ENCODE data around the gene SYNM. TPM values are rescaled to one million over a fixed set of nuclear protein-coding genes. Genes with fewer than 3 reads are reported as not detected.
"Not testable (repeated sequence)": the region's sequence is repeated elsewhere in the genome, so short reads cannot be mapped to it uniquely, and the experiment has no call there.

Gene SYNM
- total and polyA plus RNA-seq, 3 experiments from 2014 or later, result 0.56 to 2.4 (median 2.3) TPM

DNA sequence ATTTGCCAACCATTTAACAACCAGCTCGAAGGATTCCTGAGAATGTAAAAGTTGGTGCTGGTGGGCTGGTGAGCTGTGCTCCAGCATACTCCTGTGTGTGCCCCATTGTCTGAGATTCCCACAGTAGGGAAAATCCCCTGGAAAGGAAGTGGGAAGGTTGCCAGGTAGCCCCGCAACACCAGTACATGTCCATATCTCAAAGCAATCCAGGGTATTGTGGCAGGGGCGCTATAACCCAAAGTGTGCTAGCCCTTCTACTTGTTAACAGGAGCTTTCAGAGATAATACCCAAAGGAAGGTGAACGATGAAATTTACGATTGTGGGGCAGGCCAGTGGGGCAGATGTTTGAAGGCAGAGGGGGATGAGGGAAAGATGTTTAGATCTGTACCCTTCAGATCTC lies 42.7 kb upstream of the SYNM start:
- H3K9me3 ChIP-seq (ENCODE audit: low read length), result no peaks in the 10 kb centered on the region
- no peak for DNase-seq
- Mint-ChIP-seq H3K4me3 (no peak overlapping the region), H3K27ac (no peak overlapping the region), H3K27me3 (peaks cover 18 to 49% of the 10 kb centered on the region in 2 donors), H3K36me3 (no peaks in the 10 kb centered on the region), H3K9me3 (peaks cover 0 to 2% (median 0%) of the 10 kb centered on the region in 5 donors), H3K4me1 (peaks cover 4 to 15% (median 7%) of the 10 kb centered on the region in 3 donors)
- ChIA-PET POLR2A (no interaction called here), CTCF (interaction anchor here (0.7 to 1.2 kb wide), 2 partner anchors 12 to 14 kb away, joined by 3 to 4 read pairs; no protein-coding TSS in a partner anchor)
- H3K4me1 ChIP-seq (ENCODE audit: insufficient read depth, low read length), result no peaks in the 10 kb centered on the region
- no peak overlapping the region for H3K27ac ChIP-seq (ENCODE audit: low read depth, low read length)
- H3K36me3 ChIP-seq (ENCODE audit: insufficient read depth, low read length), result no peaks in the 10 kb centered on the region
- H3K4me3 ChIP-seq (ENCODE audit: low read length), result no peak overlapping the region
- H3K27me3 ChIP-seq (ENCODE audit: insufficient read depth, low read length, poor library complexity, severe bottlenecking), result peaks cover 6% of the 10 kb centered on the region

DNA sequence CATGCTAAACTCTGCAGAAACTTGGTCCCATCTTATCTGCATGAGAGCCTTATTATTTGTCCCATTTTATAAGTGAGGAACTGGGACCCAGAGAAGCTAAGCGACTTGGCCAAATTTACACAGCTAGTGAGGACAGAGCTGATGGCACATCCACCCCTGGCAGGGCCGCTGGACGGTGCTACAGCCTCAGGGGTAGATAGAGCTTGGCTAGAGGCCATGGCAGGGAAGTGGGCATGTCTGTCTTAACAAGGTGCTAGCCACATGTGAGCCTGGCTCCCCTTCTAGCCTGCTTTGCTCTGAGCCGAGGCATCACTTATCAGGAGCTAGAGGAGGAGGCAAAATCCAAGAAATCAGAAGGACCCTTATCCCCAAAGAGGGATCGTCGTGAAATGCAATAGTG lies 36.7 kb upstream of the SYNM start:
- no peaks in the 10 kb centered on the region for H3K9me3 Mint-ChIP-seq
- H3K4me1 ChIP-seq (ENCODE audit: insufficient read depth, low read length), result no peaks in the 10 kb centered on the region
- H3K9me3 ChIP-seq (ENCODE audit: low read length), result no peaks in the 10 kb centered on the region
- no peak overlapping the region for H3K27ac ChIP-seq (ENCODE audit: low read depth, low read length)
- H3K36me3 ChIP-seq (ENCODE audit: insufficient read depth, low read length), result no peaks in the 10 kb centered on the region
- no peak overlapping the region for H3K4me3 ChIP-seq (ENCODE audit: low read length)
- POLR2A ChIA-PET, result no interaction called here
- no peaks in the 10 kb centered on the region for H3K4me1 Mint-ChIP-seq
- H3K36me3 Mint-ChIP-seq, result no peaks in the 10 kb centered on the region
- no peaks in the 10 kb centered on the region for H3K27me3 ChIP-seq (ENCODE audit: insufficient read depth, low read length, poor library complexity, severe bottlenecking)
- H3K4me3 Mint-ChIP-seq, result no peak overlapping the region
- DNase-seq, result no peak
- H3K27ac Mint-ChIP-seq, result peak overlapping the region in 1 of 8 donors; percentile 21
- CTCF ChIA-PET, result interaction anchor here (1.5 kb wide), 3 partner anchors 8 to 12 kb away, joined by 3 to 8 read pairs (median 4); no protein-coding TSS in a partner anchor
- peaks cover 0 to 11% of the 10 kb centered on the region in 2 donors for H3K27me3 Mint-ChIP-seq

DNA sequence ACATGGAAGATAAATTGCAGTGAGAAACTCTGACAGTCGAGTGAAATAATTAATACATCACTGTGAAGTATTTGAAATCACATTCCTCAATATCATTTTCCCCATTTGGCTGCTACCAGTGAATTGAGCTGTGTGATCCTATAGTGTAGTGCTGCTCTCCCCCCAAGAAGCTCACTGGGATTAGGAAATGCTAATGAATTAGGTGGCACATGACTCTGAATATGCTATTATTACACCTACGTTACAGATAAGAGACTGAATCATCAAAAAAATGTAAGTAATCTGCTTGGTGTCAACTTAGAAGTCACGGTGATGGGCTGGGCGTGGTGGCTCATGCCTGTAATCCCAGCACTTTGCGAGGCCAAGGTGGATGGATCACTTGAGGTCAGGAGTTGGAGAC lies 34.7 kb upstream of the SYNM start:
- Histone ChIP-seq H3K9me3 (ENCODE audit: low read length) (no peaks in the 10 kb centered on the region), H3K4me3 (ENCODE audit: low read length) (no peak overlapping the region), H3K36me3 (ENCODE audit: insufficient read depth, low read length) (no peaks in the 10 kb centered on the region), H3K4me1 (ENCODE audit: insufficient read depth, low read length) (no peaks in the 10 kb centered on the region), H3K27me3 (ENCODE audit: insufficient read depth, low read length, poor library complexity, severe bottlenecking) (no peaks in the 10 kb centered on the region), H3K27ac (ENCODE audit: low read depth, low read length) (no peak overlapping the region)
- Mint-ChIP-seq H3K9me3 (no peaks in the 10 kb centered on the region), H3K27ac (no peak overlapping the region), H3K36me3 (no peaks in the 10 kb centered on the region), H3K27me3 (peaks cover 0 to 9% of the 10 kb centered on the region in 2 donors), H3K4me3 (no peak overlapping the region), H3K4me1 (no peaks in the 10 kb centered on the region)
- no peak for DNase-seq
- ChIA-PET POLR2A (no interaction called here), CTCF (interaction anchor here (0.8 kb wide), 1 partner anchor 11 kb away, joined by 3 read pairs; no protein-coding TSS in a partner anchor)

DNA sequence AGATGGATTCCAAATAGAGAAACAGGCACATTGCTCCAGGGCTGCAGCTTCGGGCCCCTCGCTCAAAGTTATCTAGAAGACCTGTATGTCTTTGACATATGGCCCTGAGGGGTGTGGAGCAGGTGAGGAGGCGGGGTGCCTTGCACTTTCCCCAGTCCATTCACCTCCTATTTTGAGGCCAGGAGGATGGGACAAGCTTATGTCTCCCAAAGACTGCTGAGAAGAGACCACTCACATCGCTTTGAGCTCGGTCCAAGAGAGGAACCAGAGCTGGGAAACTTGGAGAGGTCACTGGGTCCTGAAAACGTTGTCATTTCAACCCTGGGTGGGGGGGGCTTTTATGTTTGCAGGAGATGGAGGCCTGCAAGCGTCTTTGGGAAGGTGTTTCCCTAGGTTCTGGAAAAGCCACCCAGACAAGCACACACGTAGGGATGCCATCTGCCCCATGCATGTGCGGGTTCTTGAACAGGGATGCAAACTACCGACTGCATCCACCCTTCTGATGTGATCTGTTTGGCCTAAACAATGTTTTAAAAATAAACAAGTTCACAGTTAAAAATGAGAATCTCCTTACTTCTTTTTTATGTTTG lies 33.7 kb upstream of the SYNM start:
- H3K27me3 Mint-ChIP-seq, result peaks cover 0 to 7% of the 10 kb centered on the region in 2 donors

DNA sequence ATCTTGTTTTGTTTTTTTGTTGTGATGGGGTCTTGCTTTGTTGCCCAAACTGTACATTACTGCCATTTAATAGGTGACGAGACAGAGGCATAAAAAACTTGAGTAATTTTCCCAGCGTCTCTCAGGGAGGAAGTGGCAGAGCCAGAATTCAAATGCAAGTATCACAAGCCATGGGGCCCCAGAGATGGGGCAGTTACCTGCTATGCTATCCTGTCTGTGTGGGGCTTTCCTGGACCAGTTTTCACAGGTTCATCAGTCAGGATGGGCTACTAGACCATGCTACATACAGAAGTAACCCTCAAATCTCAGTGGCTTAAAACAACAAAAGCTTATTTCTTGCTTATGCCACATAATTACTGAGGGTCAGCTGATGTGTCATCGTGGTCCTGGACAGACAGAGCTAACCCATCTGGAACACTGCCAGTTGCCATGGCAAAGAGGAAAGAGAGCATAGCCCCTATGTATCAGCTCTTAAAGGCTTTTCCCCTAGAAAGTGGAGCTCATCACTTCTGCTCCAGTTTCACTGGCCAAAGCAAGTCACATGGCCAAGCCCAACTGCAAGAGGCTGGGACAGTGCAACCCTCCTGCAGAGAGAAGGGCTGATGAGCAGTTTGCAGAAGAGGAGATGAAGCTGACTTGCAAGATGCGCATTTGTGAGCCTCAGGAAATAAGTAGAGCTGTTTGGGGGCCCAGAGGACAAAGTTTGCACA lies 31.7 kb upstream of the SYNM start:
- H3K4me1 Mint-ChIP-seq, result peaks cover 7 to 9% (median 9%) of the 10 kb centered on the region in 3 donors
- Histone ChIP-seq H3K27ac (ENCODE audit: low read depth, low read length) (no peak overlapping the region), H3K9me3 (ENCODE audit: low read length) (no peaks in the 10 kb centered on the region), H3K36me3 (ENCODE audit: insufficient read depth, low read length) (no peaks in the 10 kb centered on the region), H3K27me3 (ENCODE audit: insufficient read depth, low read length, poor library complexity, severe bottlenecking) (no peaks in the 10 kb centered on the region), H3K4me3 (ENCODE audit: low read length) (no peak overlapping the region), H3K4me1 (ENCODE audit: insufficient read depth, low read length) (peaks cover 6% of the 10 kb centered on the region)
- DNase-seq, result no peak
- no peaks in the 10 kb centered on the region for H3K36me3 Mint-ChIP-seq
- H3K9me3 Mint-ChIP-seq, result no peaks in the 10 kb centered on the region
- no peak overlapping the region for H3K4me3 Mint-ChIP-seq
- POLR2A ChIA-PET, result interaction anchor here (0.5 kb wide), 1 partner anchor 10 kb away, joined by 5 read pairs; no protein-coding TSS in a partner anchor
- H3K27ac Mint-ChIP-seq, result peak overlapping the region in 1 of 8 donors; percentile 7
- peaks cover 0 to 9% of the 10 kb centered on the region in 2 donors for H3K27me3 Mint-ChIP-seq
- CTCF ChIA-PET, result interaction anchor here (1.1 to 1.5 kb wide), 2 partner anchors 12 to 141 kb away, joined by 3 to 4 read pairs; no protein-coding TSS in a partner anchor

More for the DNA sequence above, 33.7 kb upstream of the SYNM start:
- POLR2A ChIA-PET, result no interaction called here
- DNase-seq, result no peak
- no peaks in the 10 kb centered on the region for H3K9me3 Mint-ChIP-seq
- peaks cover 2 to 3% (median 3%) of the 10 kb centered on the region in 3 donors for H3K4me1 Mint-ChIP-seq
- H3K9me3 ChIP-seq (ENCODE audit: low read length), result no peaks in the 10 kb centered on the region
- H3K36me3 ChIP-seq (ENCODE audit: insufficient read depth, low read length), result no peaks in the 10 kb centered on the region
- H3K27ac ChIP-seq (ENCODE audit: low read depth, low read length), result no peak overlapping the region
- no peak overlapping the region for H3K27ac Mint-ChIP-seq
- no peaks in the 10 kb centered on the region for H3K27me3 ChIP-seq (ENCODE audit: insufficient read depth, low read length, poor library complexity, severe bottlenecking)
- no peak overlapping the region for H3K4me3 Mint-ChIP-seq
- no peaks in the 10 kb centered on the region for H3K36me3 Mint-ChIP-seq
- H3K4me1 ChIP-seq (ENCODE audit: insufficient read depth, low read length), result peaks cover 1% of the 10 kb centered on the region
- no peak overlapping the region for H3K4me3 ChIP-seq (ENCODE audit: low read length)
- CTCF ChIA-PET, result no interaction called here

DNA sequence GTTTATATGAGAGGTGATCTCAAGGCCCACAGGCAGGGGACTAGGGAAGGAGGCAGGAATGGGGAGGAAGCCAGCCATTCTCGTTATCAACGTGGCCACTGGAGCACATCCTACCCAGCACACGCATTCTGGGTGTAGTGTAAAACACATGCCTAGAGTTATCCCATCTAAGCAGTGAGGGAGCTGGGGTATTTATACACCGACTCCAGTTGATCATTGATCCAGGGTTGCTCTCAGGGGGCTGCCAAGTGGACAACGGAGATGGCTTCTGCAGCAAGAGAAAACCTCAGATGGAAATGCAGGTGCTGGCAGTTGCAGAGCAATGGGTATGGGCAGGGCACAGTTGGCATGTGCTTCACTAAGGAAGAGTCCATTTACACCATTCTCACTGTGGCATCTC lies 30.4 kb upstream of the SYNM start:
- ChIA-PET POLR2A (no interaction called here), CTCF (interaction anchor here (0.8 to 1.5 kb wide), 3 partner anchors 11 to 140 kb away, joined by 3 read pairs; no protein-coding TSS in a partner anchor)
- Histone ChIP-seq H3K27ac (ENCODE audit: low read depth, low read length) (no peak overlapping the region), H3K36me3 (ENCODE audit: insufficient read depth, low read length) (no peaks in the 10 kb centered on the region), H3K4me1 (ENCODE audit: insufficient read depth, low read length) (peaks cover 6% of the 10 kb centered on the region), H3K27me3 (ENCODE audit: insufficient read depth, low read length, poor library complexity, severe bottlenecking) (no peaks in the 10 kb centered on the region), H3K4me3 (ENCODE audit: low read length) (no peak overlapping the region), H3K9me3 (ENCODE audit: low read length) (no peaks in the 10 kb centered on the region)
- Mint-ChIP-seq H3K27me3 (peaks cover 0 to 21% of the 10 kb centered on the region in 2 donors), H3K36me3 (no peaks in the 10 kb centered on the region), H3K4me1 (peaks cover 7 to 9% (median 9%) of the 10 kb centered on the region in 3 donors), H3K27ac (peak overlapping the region in 1 of 8 donors; percentile 52), H3K9me3 (no peaks in the 10 kb centered on the region), H3K4me3 (peak overlapping the region in 1 of 7 donors; percentile 2)
- DNase-seq, result no peak

DNA sequence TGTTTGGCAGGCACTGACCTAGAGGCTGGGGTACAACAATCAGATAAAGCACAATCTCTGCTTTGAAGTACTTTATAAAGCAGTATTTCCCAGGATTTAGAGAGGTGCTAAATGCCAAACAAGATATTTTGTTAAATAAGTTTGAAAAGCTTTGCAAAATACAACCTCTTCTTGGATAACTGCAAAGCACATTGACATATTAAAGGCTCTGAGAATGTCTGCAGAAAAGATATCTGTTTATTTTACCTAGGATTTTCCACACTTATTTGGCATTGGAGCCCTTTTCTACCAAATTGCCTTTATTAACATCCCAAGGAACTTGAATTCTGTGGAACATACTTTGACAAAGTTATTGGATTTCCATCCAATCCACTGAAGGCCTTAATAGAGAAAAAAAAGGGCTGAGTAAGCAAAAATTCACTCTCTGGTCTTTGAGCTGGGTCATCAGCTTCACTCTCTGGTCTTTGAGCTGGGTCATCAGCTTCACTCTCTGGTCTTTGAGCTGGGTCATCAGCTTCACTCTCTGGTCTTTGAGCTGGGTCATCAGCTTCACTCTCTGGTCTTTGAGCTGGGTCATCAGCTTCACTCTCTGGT lies 29.7 kb upstream of the SYNM start:
- H3K36me3 ChIP-seq (ENCODE audit: insufficient read depth, low read length); H3K9me3 Mint-ChIP-seq; H3K4me3 ChIP-seq (ENCODE audit: low read length); H3K4me1 ChIP-seq (ENCODE audit: insufficient read depth, low read length); H3K27me3 ChIP-seq (ENCODE audit: insufficient read depth, low read length, poor library complexity, severe bottlenecking); H3K4me3 Mint-ChIP-seq; H3K4me1 Mint-ChIP-seq; H3K36me3 Mint-ChIP-seq; H3K27ac Mint-ChIP-seq; DNase-seq; H3K27ac ChIP-seq (ENCODE audit: low read depth, low read length); POLR2A ChIA-PET; H3K9me3 ChIP-seq (ENCODE audit: low read length): not testable (repeated sequence)
- peaks cover 0 to 23% of the 10 kb centered on the region in 2 donors for H3K27me3 Mint-ChIP-seq
- CTCF ChIA-PET, result interaction anchor here (0.8 to 1.5 kb wide), 4 partner anchors 11 to 27 kb away, joined by 3 to 4 read pairs (median 3); no protein-coding TSS in a partner anchor

DNA sequence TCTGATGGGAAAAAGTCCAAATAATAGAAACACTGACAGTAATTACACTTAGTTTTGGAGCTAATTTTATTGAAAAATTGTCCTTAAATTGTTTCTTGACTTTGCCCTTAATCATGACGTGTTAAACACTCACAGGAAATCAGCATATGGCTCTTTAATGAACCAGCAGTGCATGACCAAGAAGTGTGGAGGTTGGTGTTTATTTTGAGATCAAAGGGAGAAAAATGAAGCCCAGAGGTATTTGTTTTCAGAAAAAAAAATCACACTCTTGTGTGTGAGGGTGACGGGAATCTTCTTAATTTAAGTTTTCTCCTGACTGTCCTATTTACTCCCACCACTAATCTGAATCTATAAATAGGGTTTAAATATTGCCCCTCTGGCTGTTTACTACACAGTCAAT lies 28.8 kb upstream of the SYNM start:
- Histone ChIP-seq H3K4me1 (ENCODE audit: insufficient read depth, low read length) (peaks cover 6% of the 10 kb centered on the region), H3K27me3 (ENCODE audit: insufficient read depth, low read length, poor library complexity, severe bottlenecking) (no peaks in the 10 kb centered on the region), H3K9me3 (ENCODE audit: low read length) (no peaks in the 10 kb centered on the region), H3K4me3 (ENCODE audit: low read length) (peak overlapping the region; percentile 84), H3K27ac (ENCODE audit: low read depth, low read length) (no peak overlapping the region), H3K36me3 (ENCODE audit: insufficient read depth, low read length) (no peaks in the 10 kb centered on the region)
- peaks cover under 1 to 26% of the 10 kb centered on the region in 2 donors for H3K27me3 Mint-ChIP-seq
- no peak overlapping the region for H3K27ac Mint-ChIP-seq
- CTCF ChIA-PET, result interaction anchor here (1.0 to 1.8 kb wide), 8 partner anchors 8 to 296 kb away, joined by 3 to 8 read pairs (median 4); no protein-coding TSS in a partner anchor
- H3K36me3 Mint-ChIP-seq, result no peaks in the 10 kb centered on the region
- H3K4me1 Mint-ChIP-seq, result peaks cover 7 to 9% (median 9%) of the 10 kb centered on the region in 3 donors
- DNase-seq, result no peak
- H3K4me3 Mint-ChIP-seq, result peak overlapping the region in 6 of 7 donors; percentile 81 to 93 (median 82)
- H3K9me3 Mint-ChIP-seq, result no peaks in the 10 kb centered on the region
- POLR2A ChIA-PET, result no interaction called here

Measured in CD8-positive, alpha-beta memory T cell (primary cell).